Vagina (tissue), 2 donors: ENCODE measurements around the gene APH1A. TPM values are rescaled to one million over a fixed set of nuclear protein-coding genes. Genes with fewer than 3 reads are reported as not detected.
A peak's percentile ranks its signal among the peaks of the same experiment; 100 is the strongest.

ENCODE experiments used
- DNase-seq, 2 donors: peaks; one replicate each; pipeline ENCODE4 v3.0.0-alpha.2; 2017; ENCODE audit errors: extremely low spot score in 2 of 2
- H3K27ac ChIP-seq: fragments of 200-600 bp; sonication (generic); one replicate; pipeline ENCODE4 v1.5.1; 2019
- H3K27me3 ChIP-seq: fragments of 200-600 bp; sonication (generic); one replicate; pipeline ENCODE4 v1.5.1; 2019
- H3K36me3 ChIP-seq, 2 donors: fragments of 200-600 bp; sonication (generic); one replicate each; pipeline ENCODE4 v1.5.1; 2017 to 2019
- H3K4me1 ChIP-seq: fragments of 200-600 bp; sonication (generic); one replicate; pipeline ENCODE4 v1.5.1; 2019
- H3K4me3 ChIP-seq, 2 donors: fragments of 200-600 bp; sonication (generic); 1 replicate in 1 of 2; 2 replicates in 1 of 2; pipeline ENCODE4 v1.5.1; 2016 to 2019
- H3K9me3 ChIP-seq: fragments of 200-600 bp; sonication (generic); one replicate; pipeline ENCODE4 v1.5.1; 2019
- POLR2A ChIP-seq, 2 donors: fragments of 450-650 bp; IDR thresholded peaks; one replicate each; pipeline ENCODE4 v1.6.1; 2017; ENCODE audit warnings: antibody characterized with exemption in 2 of 2, mild to moderate bottlenecking in 2 of 2, moderate library complexity in 2 of 2
- POLR2AphosphoS5 ChIP-seq, 2 donors: sonication (generic); formaldehyde crosslinking; IDR thresholded peaks; one replicate each; pipeline ENCODE4 v1.9.0; 2017; ENCODE audit warnings: antibody characterized with exemption in 2 of 2, mild to moderate bottlenecking in 2 of 2, low read depth in 1 of 2; ENCODE audit not compliant: insufficient read depth in 1 of 2
- intact Hi-C: fragments of 100-400 bp; cut with DNase I; formaldehyde crosslinking; loops from one replicate; pipeline ENCODE4 v1.15.1; 2023
- total RNA-seq: library from RNA; depleted of rRNA; stranded (reverse); fragments of >200 nt; gene quantifications from one replicate; pipeline ENCODE4 v1.2.3, GENCODE V29; 2016
- TF ChIP-seq, protein P1 (sequence below), 3 experiments: fragments of 450-650 bp in 2 of 3; fragments of 200-600 bp in 1 of 3; sonication (generic) in 1 of 3; IDR thresholded peaks; one replicate each; pipeline ENCODE4 v1.5.1; 2017 to 2019; ENCODE audit warnings: antibody characterized with exemption in 3 of 3, mild to moderate bottlenecking in 2 of 3, moderate library complexity in 2 of 3

Gene APH1A
- total RNA-seq, 1 donor from 2014 or later = 52.8 TPM

- DNase-seq = no peak
- intact Hi-C loops = no loop called here
- H3K27me3 ChIP-seq = no peaks in the 10 kb centered on the region
- no peak overlapping the region for H3K27ac ChIP-seq
- H3K9me3 ChIP-seq = no peaks in the 10 kb centered on the region
- peaks cover 0 to 9% of the 10 kb centered on the region in 2 donors for H3K36me3 ChIP-seq
- H3K4me3 ChIP-seq = no peak overlapping the region
- TF ChIP-seq, protein P1, sequence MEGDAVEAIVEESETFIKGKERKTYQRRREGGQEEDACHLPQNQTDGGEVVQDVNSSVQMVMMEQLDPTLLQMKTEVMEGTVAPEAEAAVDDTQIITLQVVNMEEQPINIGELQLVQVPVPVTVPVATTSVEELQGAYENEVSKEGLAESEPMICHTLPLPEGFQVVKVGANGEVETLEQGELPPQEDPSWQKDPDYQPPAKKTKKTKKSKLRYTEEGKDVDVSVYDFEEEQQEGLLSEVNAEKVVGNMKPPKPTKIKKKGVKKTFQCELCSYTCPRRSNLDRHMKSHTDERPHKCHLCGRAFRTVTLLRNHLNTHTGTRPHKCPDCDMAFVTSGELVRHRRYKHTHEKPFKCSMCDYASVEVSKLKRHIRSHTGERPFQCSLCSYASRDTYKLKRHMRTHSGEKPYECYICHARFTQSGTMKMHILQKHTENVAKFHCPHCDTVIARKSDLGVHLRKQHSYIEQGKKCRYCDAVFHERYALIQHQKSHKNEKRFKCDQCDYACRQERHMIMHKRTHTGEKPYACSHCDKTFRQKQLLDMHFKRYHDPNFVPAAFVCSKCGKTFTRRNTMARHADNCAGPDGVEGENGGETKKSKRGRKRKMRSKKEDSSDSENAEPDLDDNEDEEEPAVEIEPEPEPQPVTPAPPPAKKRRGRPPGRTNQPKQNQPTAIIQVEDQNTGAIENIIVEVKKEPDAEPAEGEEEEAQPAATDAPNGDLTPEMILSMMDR (IDR thresholded peaks at IDR 0.05) = no peak
- no peak for TF ChIP-seq POLR2A (IDR thresholded peaks at IDR 0.05)
- TF ChIP-seq POLR2AphosphoS5 (IDR thresholded peaks at IDR 0.05; ENCODE audit: insufficient read depth in 1 of 2, low read depth in 1 of 2) = no peak
- H3K4me1 ChIP-seq = peaks cover 23% of the 10 kb centered on the region
Measured at GRCh38 chr1:150259758-150260669, 8.8 kb downstream of the APH1A start.

DNA sequence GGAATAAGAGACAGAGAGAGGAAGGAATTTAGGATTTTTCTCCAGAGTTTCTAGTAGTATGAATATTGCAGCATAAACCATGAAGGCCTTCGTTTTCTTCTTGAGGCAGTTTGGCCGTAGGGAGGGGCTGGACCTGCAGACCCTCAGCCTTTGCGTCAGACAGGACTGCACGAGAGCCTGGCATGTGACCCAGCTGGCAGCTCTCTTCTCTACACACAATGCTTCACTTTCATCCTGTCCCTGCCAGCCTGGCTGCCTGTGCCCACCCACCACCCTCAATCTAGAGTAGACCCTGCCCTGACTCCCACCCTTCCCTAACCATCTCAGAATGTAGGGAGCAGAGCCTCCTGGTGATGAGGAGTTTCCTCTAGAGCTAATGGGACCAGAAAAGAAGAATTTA is 9.6 kb downstream of the APH1A start:
- Histone ChIP-seq H3K27ac (no peak overlapping the region), H3K4me1 (peaks cover 23% of the 10 kb centered on the region), H3K4me3 (no peak overlapping the region), H3K36me3 (peaks cover 0 to 1% of the 10 kb centered on the region in 2 donors), H3K27me3 (no peaks in the 10 kb centered on the region), H3K9me3 (no peaks in the 10 kb centered on the region)
- no peak for DNase-seq
- intact Hi-C loops = no loop called here
- TF ChIP-seq, protein P1 (IDR thresholded peaks at IDR 0.05) = no peak
- TF ChIP-seq POLR2AphosphoS5 (IDR thresholded peaks at IDR 0.05; ENCODE audit: insufficient read depth in 1 of 2, low read depth in 1 of 2) (no peak), POLR2A (IDR thresholded peaks at IDR 0.05) (no peak)

GRCh38 chr1:150257624-150258585 is 10.9 kb downstream of the APH1A start, which contains the start of gene CA14:
TSS of gene CA14 (plus strand) at chr1:150257774. CDS start at chr1:150258129, 355 bp downstream.
- TF ChIP-seq POLR2AphosphoS5 (IDR thresholded peaks at IDR 0.05; ENCODE audit: insufficient read depth in 1 of 2, low read depth in 1 of 2) (no peak), POLR2A (IDR thresholded peaks at IDR 0.05) (no peak)
- TF ChIP-seq, protein P1 (IDR thresholded peaks at IDR 0.05) = no peak
- H3K4me1 ChIP-seq = peaks cover 23% of the 10 kb centered on the region
- intact Hi-C loops = no loop called here

GRCh38 chr1:150256554-150257341 is 12.1 kb downstream of the APH1A start:
- no peak for DNase-seq
- H3K9me3 ChIP-seq = no peaks in the 10 kb centered on the region
- no peak for TF ChIP-seq POLR2A (IDR thresholded peaks at IDR 0.05)
- TF ChIP-seq POLR2AphosphoS5 (IDR thresholded peaks at IDR 0.05; ENCODE audit: insufficient read depth in 1 of 2, low read depth in 1 of 2) = no peak
- TF ChIP-seq, protein P1 (IDR thresholded peaks at IDR 0.05) = no peak
- no peaks in the 10 kb centered on the region for H3K27me3 ChIP-seq
- H3K4me3 ChIP-seq = peak overlapping the region in 1 of 2 donors; percentile 37
- no peak overlapping the region for H3K27ac ChIP-seq
- H3K4me1 ChIP-seq = peaks cover 23% of the 10 kb centered on the region
- no peaks in the 10 kb centered on the region for H3K36me3 ChIP-seq
- intact Hi-C loops = no loop called here

More at GRCh38 chr1:150257624-150258585, 10.9 kb downstream of the APH1A start, which contains the start of gene CA14:
- Histone ChIP-seq H3K9me3 (no peaks in the 10 kb centered on the region), H3K27ac (no peak within 1 kb of the TSS), H3K4me3 (no peak within 1 kb of the TSS), H3K27me3 (no peaks in the 10 kb centered on the region), H3K36me3 (no peaks in the 10 kb centered on the region)
- DNase-seq = no peak
